Fibroblast of gingiva (primary cell): ENCODE measurements around the gene RCC2.

Experiments used
- DNase-seq: peaks from one replicate; pipeline ENCODE4 v3.0.0-alpha.2; 2011; ENCODE audit warnings: low read depth

RCC2 gene

GRCh38 chr1:17372955-17373354, 66.5 kb downstream of the RCC2 start:
- no peak for DNase-seq

- DNase-seq = no peak
Observed at GRCh38 chr1:17371896-17372295, 67.6 kb downstream of the RCC2 start, which contains the start of gene PADI6. Gene PADI6, plus strand, starts transcription at chr1:17372196. Its CDS starts 50 bp downstream, at chr1:17372246.

- no peak for DNase-seq
Observed at GRCh38 chr1:17370618-17371017, 68.9 kb downstream of the RCC2 start.

- DNase-seq = no peak
Observed at GRCh38 chr1:17369466-17369865, 70.0 kb downstream of the RCC2 start.

- DNase-seq = no peak
Observed at GRCh38 chr1:17365293-17365692, 74.2 kb downstream of the RCC2 start.

GRCh38 chr1:17363771-17364170, 75.7 kb downstream of the RCC2 start:
- DNase-seq = no peak

- no peak for DNase-seq
Observed at GRCh38 chr1:17363351-17363750, 76.1 kb downstream of the RCC2 start.

- DNase-seq = no peak
Observed at GRCh38 chr1:17361687-17362086, 77.8 kb downstream of the RCC2 start.

GRCh38 chr1:17360272-17360956, 79.1 kb downstream of the RCC2 start:
- no peak for DNase-seq

GRCh38 chr1:17359808-17360207, 79.7 kb downstream of the RCC2 start:
- DNase-seq = no peak

GRCh38 chr1:17359031-17359430, 80.4 kb downstream of the RCC2 start:
- no peak for DNase-seq

GRCh38 chr1:17358557-17358956, 80.9 kb downstream of the RCC2 start:
- DNase-seq = no peak
